MM.1S (cell line): ENCODE data around the gene LIMCH1.

Experiments used
- CTCF ChIP-seq: fragments of 300-600 bp; sonication (generic); IDR thresholded peaks from 2 replicates; pipeline ENCODE4 v1.5.1; 2016; ENCODE audit warnings: antibody characterized with exemption, low read length, mixed read lengths
- EZH2 ChIP-seq: fragments of 300-600 bp; sonication (generic); optimal IDR thresholded peaks from 2 replicates; pipeline ENCODE3; 2017; ENCODE audit warnings: low read depth, mild to moderate bottlenecking, antibody characterized with exemption, low read length, mixed read lengths
- EZH2phosphoT487 ChIP-seq: fragments of 300-600 bp; sonication (generic); IDR thresholded peaks from 2 replicates; pipeline ENCODE4 v1.6.1; 2018; ENCODE audit warnings: antibody characterized with exemption, low read length

- TF ChIP-seq CTCF (no peak), EZH2 (no peak), EZH2phosphoT487 (no peak)
Observed at GRCh38 chr4:41509451-41509866, 28.5 kb upstream of the LIMCH1 start.
